Skin epidermis (tissue), 12 donors: Measurements from ENCODE around the gene ALPK1.
A peak's percentile ranks its signal among the peaks of the same experiment; 100 is the strongest.
"Not testable (repeated sequence)": the region's sequence is repeated elsewhere in the genome, so short reads cannot be mapped to it uniquely, and the experiment has no call there.

Experiments used
- H3K27ac ChIP-seq, 21 experiments: fragments of 200-600 bp; sonication (generic) in 11 of 21; one replicate each; pipeline ENCODE4 v1.5.0; 2020; ENCODE audit warnings: mild to moderate bottlenecking in 3 of 21, inconsistent platforms in 2 of 21, moderate library complexity in 2 of 21
- H3K4me3 ChIP-seq, 7 experiments: fragments of 200-600 bp; sonication (generic) in 2 of 7; one replicate each; pipeline ENCODE4 v1.5.0; 2020; ENCODE audit warnings: inconsistent platforms in 2 of 7, mild to moderate bottlenecking in 2 of 7, moderate library complexity in 1 of 7

Gene ALPK1

DNA sequence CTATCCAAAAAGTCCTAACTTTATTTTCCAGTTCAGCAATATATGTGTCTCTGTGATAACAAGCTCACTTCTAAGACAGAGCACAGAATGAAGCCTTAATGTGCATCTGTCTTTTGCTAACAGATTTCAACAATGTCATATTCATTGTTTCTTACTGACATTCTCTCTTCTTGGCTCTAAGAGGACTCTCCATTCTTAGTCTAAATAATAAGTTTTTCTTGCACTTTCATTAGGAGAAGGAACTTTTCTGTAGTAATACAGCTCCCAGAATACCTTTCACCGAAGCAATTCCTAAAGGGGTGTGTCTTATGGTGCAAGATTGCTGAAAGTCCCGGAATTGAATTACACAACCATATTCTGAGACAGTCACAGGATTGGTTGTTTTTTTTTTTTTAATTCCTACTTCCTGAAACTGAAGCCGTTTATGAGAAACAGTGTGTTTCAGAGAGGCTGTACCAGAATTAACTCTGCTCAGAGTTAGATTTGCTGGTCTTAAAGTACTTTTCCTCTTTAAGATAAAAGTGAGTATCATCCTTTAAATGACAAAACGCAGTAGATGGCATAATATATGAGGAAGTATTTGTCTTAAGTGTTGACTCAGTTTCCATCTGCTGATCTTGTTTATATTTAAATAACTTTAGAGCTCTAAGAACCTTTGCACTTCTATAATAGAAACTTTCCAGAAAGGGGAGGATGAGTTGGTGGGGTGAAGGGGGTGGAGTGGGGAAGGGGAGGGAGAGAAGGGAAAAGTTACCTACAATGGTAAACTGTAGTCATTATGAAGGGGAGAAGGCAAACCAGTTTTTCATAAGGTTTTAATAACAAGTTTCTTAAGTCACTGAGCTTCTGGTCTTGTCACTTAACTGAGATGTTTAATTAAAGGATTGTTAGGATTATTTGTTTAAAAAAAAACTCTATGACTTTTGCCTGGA lies at the start of gene ALPK1:
ALPK1 (plus strand) TSS at position 421 of the 932 bp plus-strand sequence.
- Histone ChIP-seq H3K4me3 (peak within 1 kb of the TSS; percentile 25 to 46 (median 33)), H3K27ac (peak within 1 kb of the TSS in 19 of 21 experiments; percentile 71 to 90 (median 82))

DNA sequence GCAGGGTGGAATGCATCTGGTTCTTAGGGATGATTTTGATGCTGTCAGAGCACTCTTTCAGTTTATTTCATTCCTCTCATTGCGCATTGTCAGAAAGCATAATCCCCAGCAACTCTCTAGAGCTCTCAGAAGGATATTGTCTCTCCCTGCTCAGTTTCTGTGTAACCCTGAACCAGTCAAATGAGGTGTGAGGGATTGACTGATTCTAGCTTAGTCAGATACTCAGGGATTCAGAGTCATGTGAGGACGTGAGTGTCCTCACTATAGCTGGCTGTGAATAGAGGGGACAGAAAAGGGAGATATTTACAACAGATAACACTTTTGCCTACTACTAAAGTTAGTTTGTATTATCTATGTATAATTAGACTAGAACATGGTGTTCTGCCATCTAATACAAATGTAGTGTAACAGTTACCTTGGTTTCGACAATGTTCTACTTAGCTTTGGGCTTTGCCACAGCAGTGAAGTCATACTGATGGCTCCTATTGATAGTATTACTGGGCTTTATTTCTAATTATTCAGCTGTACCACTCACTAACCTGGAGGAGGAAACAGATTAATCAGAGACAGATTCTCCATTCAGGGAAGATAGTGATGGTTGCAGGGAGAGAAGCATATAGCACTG lies 46.0 kb upstream of the ALPK1 start:
- no peak overlapping the region for H3K27ac ChIP-seq
- H3K4me3 ChIP-seq: no peak overlapping the region

GRCh38 chr4:112252234-112252633 lies 44.9 kb upstream of the ALPK1 start:
- no peak overlapping the region for H3K27ac ChIP-seq
- no peak overlapping the region for H3K4me3 ChIP-seq

DNA sequence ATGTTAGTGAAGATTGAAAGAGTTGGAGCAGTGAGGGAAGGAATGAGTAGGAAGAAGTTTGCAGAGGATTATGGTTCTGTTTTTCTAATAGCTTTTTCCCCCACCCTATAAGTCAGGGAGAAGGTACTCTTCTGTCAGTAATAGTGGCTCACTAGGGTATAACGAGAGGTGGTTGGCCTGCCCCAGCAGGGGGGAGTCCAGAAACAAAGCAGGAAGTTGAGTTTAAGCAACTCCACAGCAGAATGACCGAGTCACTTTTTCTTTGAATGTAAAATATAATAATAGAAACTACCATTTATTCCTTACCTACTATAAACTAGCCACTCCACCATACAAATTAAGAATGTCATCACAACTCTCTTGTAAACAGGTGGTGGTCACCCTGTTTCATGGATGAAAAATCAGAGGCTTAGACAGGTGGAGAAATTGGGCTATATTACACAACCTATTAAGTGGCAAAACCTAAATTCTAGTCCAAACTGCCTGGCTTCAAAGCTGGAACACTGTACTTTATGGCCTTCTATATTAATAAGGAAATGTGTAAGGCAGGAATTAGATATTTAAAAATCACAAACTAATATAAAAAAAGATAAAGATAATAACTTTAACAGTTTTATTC lies 43.7 kb upstream of the ALPK1 start:
- H3K4me3 ChIP-seq: no peak overlapping the region
- H3K27ac ChIP-seq: no peak overlapping the region

- H3K4me3 ChIP-seq: no peak overlapping the region
- H3K27ac ChIP-seq: no peak overlapping the region
These were observed 40.1 kb upstream of the ALPK1 start for GRCh38 chr4:112257098-112257497.

GRCh38 chr4:112266823-112267222 lies 30.3 kb upstream of the ALPK1 start:
- Histone ChIP-seq H3K4me3 (no peak overlapping the region), H3K27ac (no peak overlapping the region)

- no peak overlapping the region for H3K4me3 ChIP-seq
These were observed 27.1 kb upstream of the ALPK1 start for GRCh38 chr4:112270051-112270450.

DNA sequence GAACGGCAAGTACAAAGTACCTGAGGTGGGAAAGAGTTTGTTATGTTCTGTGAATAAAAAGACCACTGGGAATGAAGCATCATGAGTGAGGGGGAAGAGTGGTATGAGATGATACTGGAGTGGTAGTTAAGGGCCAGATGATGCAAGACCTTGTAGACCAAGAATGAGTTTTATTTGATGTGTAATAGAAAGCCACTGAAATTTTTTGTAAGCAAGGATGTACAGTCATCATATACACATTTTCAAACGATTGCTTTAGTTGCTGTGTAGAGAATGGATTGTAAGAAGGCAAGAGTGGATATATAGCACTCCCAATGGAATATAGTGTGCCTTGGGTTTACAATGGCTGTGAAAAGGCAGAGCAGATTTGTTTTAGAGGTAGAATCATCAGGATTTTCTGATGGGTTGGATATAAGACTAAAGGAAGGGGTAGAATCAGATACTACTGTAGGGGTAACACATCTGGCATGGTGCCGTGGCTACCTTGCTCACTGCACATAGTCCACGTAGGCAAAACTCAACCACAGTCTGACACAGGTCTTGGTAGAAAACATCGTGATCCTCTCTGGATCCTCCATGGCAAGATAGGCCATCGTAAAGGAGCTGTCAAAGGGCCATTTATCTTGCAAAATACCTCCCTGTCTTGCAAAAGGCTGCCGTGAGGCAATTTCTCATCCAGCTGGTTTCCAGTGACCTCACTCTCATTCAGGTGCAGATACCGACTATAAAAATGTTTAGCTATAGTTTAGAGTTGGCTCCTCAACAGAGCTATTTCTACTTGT lies 26.3 kb upstream of the ALPK1 start:
- Histone ChIP-seq H3K27ac (peak overlapping the region in 2 of 21 experiments; percentile 9 to 14), H3K4me3 (no peak overlapping the region)

More at GRCh38 chr4:112270051-112270450, 27.1 kb upstream of the ALPK1 start:
- no peak overlapping the region for H3K27ac ChIP-seq

DNA sequence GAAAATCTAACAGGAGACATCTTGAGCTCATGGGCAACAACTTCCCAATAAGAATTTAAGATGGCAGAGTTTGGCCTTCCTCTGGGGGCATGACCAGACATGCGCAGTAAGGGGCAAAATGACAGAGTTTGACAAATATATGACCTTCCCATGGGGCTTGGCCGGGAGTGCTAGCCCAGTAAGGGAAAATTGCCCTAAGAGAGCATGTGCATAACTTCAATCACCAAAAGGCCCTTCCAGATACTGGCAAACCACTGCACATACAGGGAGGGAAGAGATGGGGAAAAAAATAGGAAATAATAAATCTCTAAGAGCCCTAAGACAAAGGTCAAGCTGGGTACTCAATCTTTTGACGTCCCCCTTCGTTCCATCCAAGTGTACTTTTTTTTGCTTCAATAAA lies 24.9 kb upstream of the ALPK1 start:
- Histone ChIP-seq H3K4me3 (no peak overlapping the region), H3K27ac (no peak overlapping the region)

DNA sequence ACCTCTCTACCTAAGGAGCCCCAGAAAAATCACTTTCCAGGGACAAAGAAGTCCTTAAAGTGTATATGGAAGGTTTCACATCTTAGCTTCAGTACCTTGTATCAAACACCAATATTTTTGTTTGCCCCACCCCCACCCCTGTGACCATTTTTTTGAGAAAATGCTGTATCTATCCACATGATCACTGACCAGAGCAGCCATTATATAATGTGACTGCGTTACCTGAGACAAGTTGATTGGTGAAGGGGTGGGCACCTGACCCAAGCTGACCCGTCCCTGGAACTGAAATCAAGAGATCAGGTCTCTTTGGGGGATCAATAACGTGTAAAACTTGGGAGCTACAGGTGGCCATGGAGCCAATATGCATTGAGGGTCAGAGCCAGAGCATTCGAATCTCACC lies 22.2 kb upstream of the ALPK1 start:
- Histone ChIP-seq H3K27ac (no peak overlapping the region), H3K4me3 (no peak overlapping the region)

DNA sequence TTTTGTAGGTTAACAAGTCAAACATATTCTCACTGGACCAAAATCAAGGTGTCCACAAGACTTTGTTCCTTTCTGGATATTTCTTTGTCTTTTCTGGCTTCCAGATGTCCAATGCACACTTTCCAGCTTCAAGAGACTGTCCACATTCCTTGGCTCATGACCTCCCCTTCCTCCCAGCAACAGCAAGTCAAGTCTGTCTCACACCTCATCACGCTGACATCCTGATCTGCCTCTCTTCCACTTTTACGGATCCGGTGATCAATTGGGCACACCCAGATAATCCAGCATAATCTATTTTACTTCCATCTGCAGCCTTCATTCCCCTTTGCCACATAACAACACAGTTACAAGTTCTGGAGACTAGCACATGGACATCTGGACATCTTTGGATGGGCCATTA lies 21.1 kb upstream of the ALPK1 start:
- Histone ChIP-seq H3K4me3 (no peak overlapping the region), H3K27ac (no peak overlapping the region)

GRCh38 chr4:112277220-112277619 lies 19.9 kb upstream of the ALPK1 start:
- H3K4me3 ChIP-seq: no peak overlapping the region
- peak overlapping the region in 3 of 21 experiments; percentile 0 to 50 (median 31) for H3K27ac ChIP-seq

- Histone ChIP-seq H3K4me3 (no peak overlapping the region), H3K27ac (peak overlapping the region in 3 of 21 experiments; percentile 0 to 31 (median 24))
These were observed 19.3 kb upstream of the ALPK1 start for GRCh38 chr4:112277705-112278448.

- Histone ChIP-seq H3K4me3 (no peak overlapping the region), H3K27ac (peak overlapping the region in 4 of 21 experiments; percentile 12 to 44 (median 34))
These were observed 17.9 kb upstream of the ALPK1 start for GRCh38 chr4:112279025-112279881.

- Histone ChIP-seq H3K4me3 (no peak overlapping the region), H3K27ac (peak overlapping the region in 2 of 21 experiments; percentile 12 to 14)
These were observed 17.3 kb upstream of the ALPK1 start for GRCh38 chr4:112279882-112280315.

GRCh38 chr4:112280386-112281056 lies 16.6 kb upstream of the ALPK1 start:
- H3K4me3 ChIP-seq: no peak overlapping the region
- peak overlapping the region in 1 of 21 experiments; percentile 34 for H3K27ac ChIP-seq

DNA sequence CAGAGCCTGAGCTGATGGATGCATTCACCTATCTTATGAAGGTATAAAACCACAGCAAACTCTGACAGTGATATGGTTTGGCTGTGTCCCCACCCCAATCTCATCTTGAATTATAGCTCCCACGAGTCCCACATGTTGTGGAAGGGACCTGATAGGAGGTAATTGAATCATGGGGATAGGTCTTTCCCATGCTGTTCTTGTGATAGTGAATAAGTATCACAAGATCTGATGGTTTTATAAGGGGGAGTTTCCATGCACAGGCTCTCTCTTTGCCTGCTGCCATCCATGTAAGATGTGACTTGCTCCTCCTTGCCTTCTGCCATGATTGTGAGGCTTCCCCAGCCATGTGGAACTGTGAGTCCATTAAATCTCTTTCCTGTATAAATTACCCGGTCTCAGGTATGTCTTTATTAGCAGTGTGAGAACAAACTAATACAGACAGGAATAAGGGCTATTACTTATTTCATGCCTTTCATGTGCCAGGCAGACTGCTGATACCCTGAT lies 15.2 kb upstream of the ALPK1 start:
- not testable (repeated sequence) for H3K4me3 ChIP-seq, H3K27ac ChIP-seq
